ENCODE data around the gene HTR4. TPM values are rescaled to one million over a fixed set of nuclear protein-coding genes. Genes with fewer than 3 reads are reported as not detected.

Gene HTR4
- polyA plus RNA-seq (2013) = not detected

GRCh38 chr5:148653836-148654781, at the start of gene HTR4:
Gene HTR4 (minus strand): TSS chr5:148654527. CDS start chr5:148637014, 17,513 bp downstream.
- Histone ChIP-seq H3K27me3 (replicated peaks in 2 of 5; ENCODE audit: control insufficient read depth in 4 of 5, insufficient read depth in 5 of 5, low read length in 4 of 5) (peaks cover 7 to 45% (median 33%) of the 10 kb centered on the region in 5 experiments), H3K9me3 (ENCODE audit: control extremely low read depth in 1 of 5, control insufficient read depth in 4 of 5, insufficient read depth in 2 of 5, low read depth in 1 of 5, low read length in 4 of 5) (no peaks in the 10 kb centered on the region), H3K36me3 (ENCODE audit: control insufficient read depth in 4 of 4, insufficient read depth in 4 of 4, low read length in 3 of 4) (no peaks in the 10 kb centered on the region), H3K4me3 (ENCODE audit: control insufficient read depth in 1 of 7, extremely low read depth in 1 of 7, insufficient read depth in 4 of 7, low read depth in 2 of 7, low read length in 6 of 7) (peak within 1 kb of the TSS in 3 of 7 experiments; percentile 10 to 60 (median 46)), H3K27ac (ENCODE audit: insufficient read depth in 1 of 2, low read depth in 1 of 2, low read length in 2 of 2, poor library complexity in 1 of 2, severe bottlenecking in 2 of 2) (no peak within 1 kb of the TSS), H3K4me1 (ENCODE audit: control extremely low read depth in 1 of 4, control insufficient read depth in 4 of 4, insufficient read depth in 4 of 4, low read length in 3 of 4) (peaks cover 0 to 9% (median 3%) of the 10 kb centered on the region in 4 experiments)
- peak in 2 of 3 donors; percentile 51 to 58 for DNase-seq
- 5% methylated on average over 57 of the region's 72 CpGs for WGBS (ENCODE audit: insufficient coverage)
- ChIA-PET POLR2A (no interaction called here), CTCF (no interaction called here)

DNA sequence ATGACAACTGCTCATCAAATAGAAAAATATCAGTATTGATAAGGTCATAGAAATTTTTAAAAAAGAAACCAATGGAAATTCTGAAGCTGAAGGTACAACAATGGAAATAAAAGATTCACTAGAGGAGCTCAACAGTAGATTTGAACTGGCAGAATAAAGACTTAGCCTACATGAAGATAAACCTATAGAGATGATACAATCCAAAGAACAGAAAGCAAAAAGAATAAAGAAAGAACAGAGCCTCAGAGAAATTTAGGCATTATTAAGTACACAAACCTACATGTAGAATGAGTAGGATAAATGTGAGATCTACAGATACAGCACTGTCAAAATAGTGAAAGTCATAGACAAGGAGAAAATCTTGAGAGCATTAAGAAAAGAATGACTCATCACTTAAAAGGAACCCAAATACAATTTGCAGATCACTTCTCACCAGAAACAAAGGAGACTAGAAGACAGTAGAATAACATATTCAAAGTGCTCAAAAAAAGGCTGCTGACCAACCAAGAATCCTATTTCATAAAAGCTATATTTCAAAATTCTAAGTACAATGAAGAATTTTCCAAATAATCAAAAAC, 47.8 kb upstream of the HTR4 start:
- no peaks in the 10 kb centered on the region for H3K36me3 ChIP-seq (ENCODE audit: control insufficient read depth in 4 of 4, insufficient read depth in 4 of 4, low read length in 3 of 4)
- no peak overlapping the region for H3K27ac ChIP-seq (ENCODE audit: insufficient read depth in 1 of 2, low read depth in 1 of 2, low read length in 2 of 2, poor library complexity in 1 of 2, severe bottlenecking in 2 of 2)
- no peaks in the 10 kb centered on the region for H3K9me3 ChIP-seq (ENCODE audit: control extremely low read depth in 1 of 5, control insufficient read depth in 4 of 5, insufficient read depth in 2 of 5, low read depth in 1 of 5, low read length in 4 of 5)
- no peak overlapping the region for H3K4me3 ChIP-seq (ENCODE audit: control insufficient read depth in 1 of 7, extremely low read depth in 1 of 7, insufficient read depth in 4 of 7, low read depth in 2 of 7, low read length in 6 of 7)
- CTCF ChIA-PET = interaction anchor here (2.0 kb wide), 1 partner anchor 29 kb away, joined by 5 read pairs; no protein-coding TSS in a partner anchor
- no peaks in the 10 kb centered on the region for H3K4me1 ChIP-seq (ENCODE audit: control extremely low read depth in 1 of 4, control insufficient read depth in 4 of 4, insufficient read depth in 4 of 4, low read length in 3 of 4)
- no peaks in the 10 kb centered on the region for H3K27me3 ChIP-seq (replicated peaks in 2 of 5; ENCODE audit: control insufficient read depth in 4 of 5, insufficient read depth in 5 of 5, low read length in 4 of 5)
- DNase-seq = no peak
- POLR2A ChIA-PET = interaction anchor here (0.6 kb wide), 1 partner anchor 446 kb away, joined by 4 read pairs; no protein-coding TSS in a partner anchor

DNA sequence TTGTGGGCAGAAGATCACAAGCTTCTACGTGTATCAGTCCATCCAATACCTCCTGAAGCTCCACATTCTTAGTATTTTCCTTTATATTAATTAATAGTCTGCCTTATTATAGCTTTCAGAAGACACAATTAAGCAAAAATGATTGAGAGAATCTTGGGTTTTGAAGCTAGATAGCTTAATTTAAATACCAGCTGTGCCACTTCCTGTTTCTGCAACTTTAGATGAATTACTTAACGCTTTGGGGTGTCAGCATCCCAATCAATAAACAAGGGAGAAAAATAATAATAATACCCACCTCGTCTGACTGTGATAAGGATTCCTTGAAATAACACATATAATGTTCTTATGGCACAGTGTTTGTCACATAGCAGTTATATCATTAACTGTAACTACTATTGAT, 44.7 kb upstream of the HTR4 start:
- no peak overlapping the region for H3K27ac ChIP-seq (ENCODE audit: insufficient read depth in 1 of 2, low read depth in 1 of 2, low read length in 2 of 2, poor library complexity in 1 of 2, severe bottlenecking in 2 of 2)
- POLR2A ChIA-PET = interaction anchor here (0.6 kb wide), 1 partner anchor 30 kb away, joined by 3 read pairs; no protein-coding TSS in a partner anchor
- H3K27me3 ChIP-seq (replicated peaks in 2 of 5; ENCODE audit: control insufficient read depth in 4 of 5, insufficient read depth in 5 of 5, low read length in 4 of 5) = no peaks in the 10 kb centered on the region
- H3K4me1 ChIP-seq (ENCODE audit: control extremely low read depth in 1 of 4, control insufficient read depth in 4 of 4, insufficient read depth in 4 of 4, low read length in 3 of 4) = no peaks in the 10 kb centered on the region
- CTCF ChIA-PET = interaction anchor here (1.0 kb wide), 1 partner anchor 31 kb away, joined by 3 read pairs; no protein-coding TSS in a partner anchor
- DNase-seq = no peak
- H3K36me3 ChIP-seq (ENCODE audit: control insufficient read depth in 4 of 4, insufficient read depth in 4 of 4, low read length in 3 of 4) = no peaks in the 10 kb centered on the region
- no peak overlapping the region for H3K4me3 ChIP-seq (ENCODE audit: control insufficient read depth in 1 of 7, extremely low read depth in 1 of 7, insufficient read depth in 4 of 7, low read depth in 2 of 7, low read length in 6 of 7)
- WGBS (ENCODE audit: insufficient coverage) = no CpG with 5 or more reads among the region's 3 CpGs
- H3K9me3 ChIP-seq (ENCODE audit: control extremely low read depth in 1 of 5, control insufficient read depth in 4 of 5, insufficient read depth in 2 of 5, low read depth in 1 of 5, low read length in 4 of 5) = peaks cover 0 to under 1% (median 0%) of the 10 kb centered on the region in 5 experiments

- Histone ChIP-seq H3K9me3 (ENCODE audit: control extremely low read depth in 1 of 5, control insufficient read depth in 4 of 5, insufficient read depth in 2 of 5, low read depth in 1 of 5, low read length in 4 of 5) (peaks cover 0 to 3% (median 0%) of the 10 kb centered on the region in 5 experiments), H3K27ac (ENCODE audit: insufficient read depth in 1 of 2, low read depth in 1 of 2, low read length in 2 of 2, poor library complexity in 1 of 2, severe bottlenecking in 2 of 2) (no peak overlapping the region), H3K36me3 (ENCODE audit: control insufficient read depth in 4 of 4, insufficient read depth in 4 of 4, low read length in 3 of 4) (no peaks in the 10 kb centered on the region), H3K27me3 (replicated peaks in 2 of 5; ENCODE audit: control insufficient read depth in 4 of 5, insufficient read depth in 5 of 5, low read length in 4 of 5) (no peaks in the 10 kb centered on the region), H3K4me1 (ENCODE audit: control extremely low read depth in 1 of 4, control insufficient read depth in 4 of 4, insufficient read depth in 4 of 4, low read length in 3 of 4) (no peaks in the 10 kb centered on the region), H3K4me3 (ENCODE audit: control insufficient read depth in 1 of 7, extremely low read depth in 1 of 7, insufficient read depth in 4 of 7, low read depth in 2 of 7, low read length in 6 of 7) (no peak overlapping the region)
- no peak for DNase-seq
- no CpG with 5 or more reads among the region's 2 CpGs for WGBS (ENCODE audit: insufficient coverage)
- ChIA-PET CTCF (interaction anchor here (1.2 to 1.5 kb wide), 2 partner anchors 14 to 33 kb away, joined by 3 to 4 read pairs; no protein-coding TSS in a partner anchor), POLR2A (interaction anchor here (0.5 kb wide), 1 partner anchor 82 kb away, joined by 3 read pairs; no protein-coding TSS in a partner anchor)
Measured at GRCh38 chr5:148697809-148698196, 43.5 kb upstream of the HTR4 start.

GRCh38 chr5:148697180-148697808, 43.0 kb upstream of the HTR4 start:
- no peak overlapping the region for H3K4me3 ChIP-seq (ENCODE audit: control insufficient read depth in 1 of 7, extremely low read depth in 1 of 7, insufficient read depth in 4 of 7, low read depth in 2 of 7, low read length in 6 of 7)
- H3K9me3 ChIP-seq (ENCODE audit: control extremely low read depth in 1 of 5, control insufficient read depth in 4 of 5, insufficient read depth in 2 of 5, low read depth in 1 of 5, low read length in 4 of 5) = peaks cover 0 to 3% (median 0%) of the 10 kb centered on the region in 5 experiments
- ChIA-PET POLR2A (interaction anchor here (0.5 kb wide), 1 partner anchor 82 kb away, joined by 3 read pairs; no protein-coding TSS in a partner anchor), CTCF (interaction anchor here (1.2 to 1.5 kb wide), 2 partner anchors 14 to 33 kb away, joined by 3 to 4 read pairs; no protein-coding TSS in a partner anchor)
- H3K4me1 ChIP-seq (ENCODE audit: control extremely low read depth in 1 of 4, control insufficient read depth in 4 of 4, insufficient read depth in 4 of 4, low read length in 3 of 4) = no peaks in the 10 kb centered on the region
- no peaks in the 10 kb centered on the region for H3K27me3 ChIP-seq (replicated peaks in 2 of 5; ENCODE audit: control insufficient read depth in 4 of 5, insufficient read depth in 5 of 5, low read length in 4 of 5)
- DNase-seq = peak in 1 of 3 donors; percentile 36
- H3K27ac ChIP-seq (ENCODE audit: insufficient read depth in 1 of 2, low read depth in 1 of 2, low read length in 2 of 2, poor library complexity in 1 of 2, severe bottlenecking in 2 of 2) = no peak overlapping the region
- no peaks in the 10 kb centered on the region for H3K36me3 ChIP-seq (ENCODE audit: control insufficient read depth in 4 of 4, insufficient read depth in 4 of 4, low read length in 3 of 4)
- 55% methylated on average over 4 of the region's 6 CpGs for WGBS (ENCODE audit: insufficient coverage)

- 100% methylated on average over 1 of the region's 3 CpGs for WGBS (ENCODE audit: insufficient coverage)
- POLR2A ChIA-PET = no interaction called here
- Histone ChIP-seq H3K27me3 (replicated peaks in 2 of 5; ENCODE audit: control insufficient read depth in 4 of 5, insufficient read depth in 5 of 5, low read length in 4 of 5) (no peaks in the 10 kb centered on the region), H3K4me3 (ENCODE audit: control insufficient read depth in 1 of 7, extremely low read depth in 1 of 7, insufficient read depth in 4 of 7, low read depth in 2 of 7, low read length in 6 of 7) (no peak overlapping the region), H3K27ac (ENCODE audit: insufficient read depth in 1 of 2, low read depth in 1 of 2, low read length in 2 of 2, poor library complexity in 1 of 2, severe bottlenecking in 2 of 2) (no peak overlapping the region), H3K36me3 (ENCODE audit: control insufficient read depth in 4 of 4, insufficient read depth in 4 of 4, low read length in 3 of 4) (no peaks in the 10 kb centered on the region), H3K9me3 (ENCODE audit: control extremely low read depth in 1 of 5, control insufficient read depth in 4 of 5, insufficient read depth in 2 of 5, low read depth in 1 of 5, low read length in 4 of 5) (peaks cover 0 to 3% (median 0%) of the 10 kb centered on the region in 5 experiments), H3K4me1 (ENCODE audit: control extremely low read depth in 1 of 4, control insufficient read depth in 4 of 4, insufficient read depth in 4 of 4, low read length in 3 of 4) (no peaks in the 10 kb centered on the region)
- CTCF ChIA-PET = interaction anchor here (0.5 to 1.5 kb wide), 2 partner anchors 13 to 726 kb away, joined by 3 read pairs; no protein-coding TSS in a partner anchor
- no peak for DNase-seq
Measured at GRCh38 chr5:148696187-148697036, 42.1 kb upstream of the HTR4 start.
